Heart right ventricle (tissue), 16 donors: ENCODE measurements around the gene ZNF132. TPM values are rescaled to one million over a fixed set of nuclear protein-coding genes. Genes with fewer than 3 reads are reported as not detected.

Experiments
- ATAC-seq, 8 donors: fragments of 200-7000 bp; cut with Tn5 transposase; one replicate each; pipeline ENCODE4 v1.9.1; 2020; ENCODE audit warnings: mild to moderate bottlenecking in 8 of 8, moderate library complexity in 8 of 8, moderate number of reproducible peaks in 1 of 8
- DNase-seq, 2 donors: peaks; one replicate each; pipeline ENCODE4 v3.0.0-alpha.2; 2020
- H3K27ac ChIP-seq, 10 donors: fragments of 200-600 bp; sonication (generic) in 2 of 10; one replicate each; pipeline versions ENCODE4 v1.5.0 to v1.8.0; 2020 to 2022; ENCODE audit warnings: mild to moderate bottlenecking in 3 of 10
- H3K27me3 ChIP-seq, 7 donors: fragments of 200-600 bp; one replicate each; pipeline ENCODE4 v1.8.0; 2021 to 2022; ENCODE audit warnings: mild to moderate bottlenecking in 2 of 7
- H3K36me3 ChIP-seq, 9 donors: fragments of 200-600 bp; sonication (generic) in 1 of 9; one replicate each; pipeline versions ENCODE4 v1.5.0 to v1.8.0; 2020 to 2022; ENCODE audit warnings: mild to moderate bottlenecking in 2 of 9
- H3K4me1 ChIP-seq, 9 donors: fragments of 200-600 bp; sonication (generic) in 1 of 9; one replicate each; pipeline versions ENCODE4 v1.5.0 to v1.8.0; 2020 to 2022; ENCODE audit warnings: mild to moderate bottlenecking in 4 of 9
- H3K4me3 ChIP-seq, 10 donors: fragments of 200-600 bp; sonication (generic) in 2 of 10; one replicate each; pipeline versions ENCODE4 v1.5.0 to v1.8.0; 2020 to 2022; ENCODE audit warnings: mild to moderate bottlenecking in 7 of 10, moderate library complexity in 2 of 10
- H3K9me3 ChIP-seq, 11 donors: fragments of 200-600 bp in 10 of 11; sonication (generic) in 2 of 11; one replicate each; pipeline versions ENCODE4 v1.5.0 to v1.8.0; 2013 to 2022; ENCODE audit warnings: mild to moderate bottlenecking in 2 of 11, control low read depth in 1 of 11, moderate library complexity in 1 of 11
- WGBS, 2 donors: extraction: QIAGEN DNeasy Blood & Tissue Kit; methylation state at CpG; one replicate each; pipeline ENCODE4 v1.1.7; 2013; ENCODE audit warnings: inconsistent platforms in 1 of 2; 5-methylcytosine and 5-hydroxymethylcytosine counted together
- intact Hi-C, 10 donors: fragments of 100-400 bp; cut with DNase I; formaldehyde crosslinking; loops; one replicate each; pipeline versions ENCODE4 v1.11.1 to v1.14.2; 2022
- polyA plus RNA-seq, 2 donors: library from polyadenylated mRNA; stranded (reverse); fragments of 200-250 nt; gene quantifications; one replicate each; pipeline ENCODE4 v1.2.3, GENCODE V29; 2013
- total RNA-seq, 10 donors: library from RNA; stranded (reverse); fragmentation: NEBNext Ultra II Directional in 3 of 10; extraction: Animal tissue kit (Norgen Biotek cat#: 25700) in 3 of 10; gene quantifications; one replicate each; pipeline versions ENCODE4 v1.2.1 to v1.2.4, GENCODE V29; 2021 to 2023
- TF ChIP-seq, protein P1 (sequence below), 9 donors: fragments of 200-600 bp; sonication (generic) in 2 of 9; IDR thresholded peaks; one replicate each; pipeline versions ENCODE4 v1.5.0 to v1.8.0; 2021 to 2022; ENCODE audit warnings: antibody characterized with exemption in 9 of 9, mild to moderate bottlenecking in 5 of 9, moderate library complexity in 1 of 9
- donor health status: Arrhythmogenic right ventricular cardiomyopathy.
- donor health status: ischemic (EF 13 %, LVEDD 7.1; RV severe dilation, severe dysfunction).
- donor health status: healthy with polysubstance abuse.
- donor health status: DM: no; HTN: yes; CAD: no.
- donor health status: DM: no; HTN: no; CAD: no.
- donor health status: ischemic (EF 25% LVEDD 6.9; RV normal size, moderate dysfunction).
- donor health status: ischemic (EF 25% LVEDD 5.7; RV mildly dilated, moderate dysfunction).
- donor health status: healthy.
- donor health status: DM: yes; HTN: yes; CAD: no.
- donor health status: Ischemic cardiomyopathy.
- donor health status: ischemic (EF 35%, LVEDD 5.7; RV mildly dilated, moderate dysfunction).
- donor health status: nonischemic (EF 11% LVEDD 7.7; RV severe dilation, severe dysfunction).
- donor health status: DM: yes; HTN: yes; CAD: no.
- donor health status: PGD.
- donor health status: ischemic (EF 29% LVEDD 5.4; RV normal size, mild dysfunction).
- donor health status: nonischemic (EF 23%, LVEDD 6.1; RV moderate dilation, normal function).

The ZNF132 gene
- total and polyA plus RNA-seq, 12 donors: 1.1 to 6.7 (median 4.7) TPM

DNA sequence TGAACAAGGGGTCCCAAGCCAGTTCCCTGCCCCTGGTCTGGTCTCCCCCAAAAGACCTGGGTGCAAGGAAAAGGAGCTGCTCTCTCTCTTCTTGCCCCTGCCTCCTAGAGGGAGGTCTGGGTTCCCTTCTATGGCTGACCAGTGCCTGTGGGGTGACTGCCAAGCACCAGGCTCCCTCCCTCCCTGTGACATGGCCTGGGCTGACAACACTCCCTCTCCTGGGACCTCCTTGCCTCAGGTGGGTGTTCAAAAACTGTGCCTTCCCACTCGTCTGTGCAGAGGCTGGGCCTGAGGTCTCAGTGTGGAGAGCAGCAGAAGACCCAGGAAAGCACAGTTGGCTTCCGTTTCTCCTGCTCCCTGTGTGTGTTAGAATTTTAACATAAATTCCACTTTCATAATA lies 40.9 kb upstream of the ZNF132 start:
- DNase-seq (no peak), ATAC-seq (no peak)
- TF ChIP-seq, protein P1, sequence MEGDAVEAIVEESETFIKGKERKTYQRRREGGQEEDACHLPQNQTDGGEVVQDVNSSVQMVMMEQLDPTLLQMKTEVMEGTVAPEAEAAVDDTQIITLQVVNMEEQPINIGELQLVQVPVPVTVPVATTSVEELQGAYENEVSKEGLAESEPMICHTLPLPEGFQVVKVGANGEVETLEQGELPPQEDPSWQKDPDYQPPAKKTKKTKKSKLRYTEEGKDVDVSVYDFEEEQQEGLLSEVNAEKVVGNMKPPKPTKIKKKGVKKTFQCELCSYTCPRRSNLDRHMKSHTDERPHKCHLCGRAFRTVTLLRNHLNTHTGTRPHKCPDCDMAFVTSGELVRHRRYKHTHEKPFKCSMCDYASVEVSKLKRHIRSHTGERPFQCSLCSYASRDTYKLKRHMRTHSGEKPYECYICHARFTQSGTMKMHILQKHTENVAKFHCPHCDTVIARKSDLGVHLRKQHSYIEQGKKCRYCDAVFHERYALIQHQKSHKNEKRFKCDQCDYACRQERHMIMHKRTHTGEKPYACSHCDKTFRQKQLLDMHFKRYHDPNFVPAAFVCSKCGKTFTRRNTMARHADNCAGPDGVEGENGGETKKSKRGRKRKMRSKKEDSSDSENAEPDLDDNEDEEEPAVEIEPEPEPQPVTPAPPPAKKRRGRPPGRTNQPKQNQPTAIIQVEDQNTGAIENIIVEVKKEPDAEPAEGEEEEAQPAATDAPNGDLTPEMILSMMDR (IDR thresholded peaks at IDR 0.05): no peak
- no peaks in the 10 kb centered on the region for H3K9me3 ChIP-seq
- no peak overlapping the region for H3K4me3 ChIP-seq
- 83 to 84% methylated on average over 2 of the region's 2 CpGs for WGBS, 2 donors
- H3K27me3 ChIP-seq: no peaks in the 10 kb centered on the region
- H3K27ac ChIP-seq: no peak overlapping the region
- peaks cover 0 to 15% (median 9%) of the 10 kb centered on the region in 9 donors for H3K4me1 ChIP-seq
- intact Hi-C loops: no loop called here
- H3K36me3 ChIP-seq: peaks cover 0 to 38% (median 8%) of the 10 kb centered on the region in 9 donors

DNA sequence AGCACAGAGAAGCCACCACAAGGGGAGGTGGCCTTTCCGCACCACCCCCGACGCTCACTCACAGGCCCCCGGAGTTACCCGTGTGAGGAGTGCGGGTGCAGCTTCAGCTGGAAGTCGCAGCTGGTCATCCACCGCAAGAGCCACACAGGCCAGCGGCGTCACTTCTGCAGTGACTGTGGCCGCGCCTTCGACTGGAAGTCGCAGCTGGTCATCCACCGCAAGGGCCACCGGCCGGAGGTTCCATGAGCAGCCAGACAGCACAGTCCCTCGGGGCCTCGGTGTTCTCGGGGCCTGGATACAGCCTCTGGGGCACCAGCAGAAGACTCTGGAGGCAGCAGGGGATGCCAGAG lies 40.5 kb upstream of the ZNF132 start:
- Histone ChIP-seq H3K9me3 (no peaks in the 10 kb centered on the region), H3K36me3 (peaks cover 0 to 38% (median 8%) of the 10 kb centered on the region in 9 donors), H3K4me1 (peaks cover 0 to 15% (median 10%) of the 10 kb centered on the region in 9 donors), H3K27ac (no peak overlapping the region), H3K4me3 (no peak overlapping the region), H3K27me3 (no peaks in the 10 kb centered on the region)
- intact Hi-C loops: no loop called here
- WGBS, 2 donors: 91 to 93% methylated on average over 20 of the region's 20 CpGs
- no peak for DNase-seq
- TF ChIP-seq, protein P1 (IDR thresholded peaks at IDR 0.05): no peak
- ATAC-seq: no peak

- H3K4me1 ChIP-seq: peaks cover 5 to 21% (median 15%) of the 10 kb centered on the region in 9 donors
- DNase-seq (no peak), ATAC-seq (no peak)
- TF ChIP-seq, protein P1 (IDR thresholded peaks at IDR 0.05): no peak
- no peaks in the 10 kb centered on the region for H3K27me3 ChIP-seq
- H3K9me3 ChIP-seq: no peaks in the 10 kb centered on the region
- H3K27ac ChIP-seq: no peak overlapping the region
- H3K4me3 ChIP-seq: no peak overlapping the region
- H3K36me3 ChIP-seq: peaks cover 0 to 38% (median 8%) of the 10 kb centered on the region in 9 donors
- intact Hi-C loops: no loop called here
- WGBS, 2 donors: 90 to 91% methylated on average over 27 to 28 of the region's 28 CpGs
These were observed 40.0 kb upstream of the ZNF132 start for GRCh38 chr19:58479736-58480480.

DNA sequence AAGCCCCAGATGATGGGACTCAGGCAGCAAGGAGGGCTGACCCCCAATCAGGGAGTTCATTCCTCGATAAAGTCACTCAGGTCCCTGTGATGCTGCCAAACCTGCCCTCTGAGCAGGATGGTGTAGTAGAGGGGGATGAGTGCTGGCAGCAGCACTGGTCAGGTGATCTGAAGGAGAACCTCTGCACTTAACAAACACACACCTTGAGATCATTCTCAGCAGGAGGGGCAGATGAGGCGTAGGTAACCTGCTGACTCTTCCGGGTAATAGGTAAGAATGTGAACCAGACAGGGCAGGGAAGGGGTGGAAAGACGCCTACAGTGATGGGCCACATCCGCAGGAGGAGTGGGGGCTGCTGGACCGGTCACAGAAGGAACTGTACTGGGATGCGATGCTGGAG lies 39.4 kb upstream of the ZNF132 start:
- intact Hi-C loops: no loop called here
- 91 to 95% methylated on average over 7 of the region's 7 CpGs for WGBS, 2 donors

More for the DNA sequence above, 39.4 kb upstream of the ZNF132 start:
- Histone ChIP-seq H3K36me3 (peaks cover 0 to 38% (median 8%) of the 10 kb centered on the region in 9 donors), H3K27ac (no peak overlapping the region), H3K9me3 (no peaks in the 10 kb centered on the region), H3K27me3 (no peaks in the 10 kb centered on the region), H3K4me3 (no peak overlapping the region), H3K4me1 (peaks cover 5 to 23% (median 18%) of the 10 kb centered on the region in 9 donors)
- ATAC-seq (no peak), DNase-seq (no peak)
- TF ChIP-seq, protein P1 (IDR thresholded peaks at IDR 0.05): no peak
